NCI-H2029 treated with DMSO at 0.1 percent for 48 hours (cell line): ENCODE measurements around the gene APOO.
"Not testable (repeated sequence)": the region's sequence is repeated elsewhere in the genome, so short reads cannot be mapped to it uniquely, and the experiment has no call there.

Experiments used
- DNase-seq: peaks from one replicate; lab custom pipeline; 2025; lab: John Stamatoyannopoulos, UW

The APOO gene

GRCh38 chrX:23902419-23902818 lies 5.3 kb downstream of the APOO start:
- no peak for DNase-seq

GRCh38 chrX:23901805-23902204 lies 5.9 kb downstream of the APOO start:
- DNase-seq: peak; percentile 70

GRCh38 chrX:23901060-23901459 lies 6.7 kb downstream of the APOO start:
- DNase-seq: no peak

- no peak for DNase-seq
Observed at GRCh38 chrX:23900220-23900797, 7.4 kb downstream of the APOO start.

DNA sequence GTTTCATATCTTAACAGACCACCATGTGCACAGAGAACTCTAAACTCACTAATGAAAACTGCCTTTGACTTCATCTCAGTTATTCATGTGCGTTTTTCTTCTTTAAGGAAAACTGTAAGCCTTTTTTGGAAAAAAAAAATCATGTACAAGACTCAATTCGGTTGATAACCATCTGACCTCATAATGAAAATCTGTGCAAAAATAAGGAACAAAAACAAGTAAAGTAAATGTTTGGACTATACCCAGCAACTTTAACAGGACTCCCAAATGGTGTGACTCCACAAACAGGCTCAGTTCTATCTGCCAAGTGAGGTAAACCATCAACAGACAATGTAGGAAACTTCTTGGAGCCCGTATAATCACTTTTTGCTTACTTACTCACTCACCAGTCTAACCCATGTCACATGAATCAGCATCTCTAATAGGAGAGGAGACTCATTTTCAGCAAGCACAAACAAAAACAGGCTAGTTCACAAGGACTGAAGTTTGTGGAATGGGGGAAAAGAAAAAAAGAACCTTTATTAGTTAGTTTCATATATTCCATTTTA lies 9.3 kb downstream of the APOO start:
- DNase-seq: no peak

DNA sequence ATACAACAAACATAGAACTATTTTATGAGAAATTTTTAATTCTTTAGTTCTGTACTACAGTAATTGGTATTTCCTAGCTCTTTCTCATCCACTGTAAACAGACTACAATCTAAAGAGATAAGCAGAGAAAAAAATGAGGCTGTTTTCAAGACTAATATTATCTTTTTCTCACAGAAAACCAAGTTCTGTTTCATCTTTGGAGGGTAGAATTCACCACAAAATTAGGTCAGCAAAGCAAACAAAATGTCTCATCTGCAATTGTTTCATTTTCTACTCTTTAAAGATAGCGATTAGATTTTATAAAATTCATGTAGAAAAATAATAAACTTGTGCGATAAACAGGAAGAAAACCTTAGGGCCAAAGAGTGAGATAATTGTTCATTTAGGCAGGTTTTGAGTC lies 10.8 kb downstream of the APOO start:
- DNase-seq: no peak

- DNase-seq: not testable (repeated sequence)
Observed at GRCh38 chrX:23896539-23896938, 11.2 kb downstream of the APOO start.

DNA sequence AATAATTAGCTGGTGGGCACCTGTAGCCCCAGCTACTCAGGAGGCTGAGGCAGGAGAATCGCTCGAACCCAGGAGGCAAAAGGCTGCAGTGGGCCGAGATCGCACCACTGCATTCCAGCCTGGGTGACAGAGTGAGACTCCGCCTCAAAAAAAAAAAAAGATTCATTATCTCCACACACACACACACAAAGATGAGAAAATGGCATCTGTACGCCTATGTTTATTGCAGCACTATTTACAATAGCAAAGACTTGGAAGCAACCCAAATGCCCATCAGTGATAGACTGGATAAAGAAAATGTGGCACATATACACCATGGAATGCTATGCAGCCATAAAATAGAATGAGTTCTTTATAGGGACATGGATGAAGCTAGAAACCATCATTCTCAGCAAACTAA lies 12.7 kb downstream of the APOO start:
- DNase-seq: not testable (repeated sequence)

DNA sequence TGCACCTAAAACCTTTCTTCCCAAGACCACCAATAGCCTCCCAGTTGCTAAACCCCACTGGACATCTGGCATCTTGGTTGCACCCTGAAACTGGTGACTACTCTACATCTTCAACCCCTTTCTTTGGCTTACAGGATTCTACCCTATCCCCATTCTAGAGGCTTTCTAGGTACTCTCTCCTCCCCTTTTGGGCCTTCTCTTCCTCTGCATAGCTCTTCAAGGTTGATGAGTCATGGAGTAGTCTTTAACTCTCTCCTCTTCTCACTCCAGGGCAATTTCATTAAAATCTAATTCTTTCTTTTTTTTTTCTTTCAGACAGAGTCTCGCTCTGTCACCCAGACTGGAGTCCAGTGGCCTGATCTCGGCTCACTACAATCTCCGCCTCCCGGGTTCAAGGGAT lies 16.8 kb downstream of the APOO start:
- no peak for DNase-seq

DNA sequence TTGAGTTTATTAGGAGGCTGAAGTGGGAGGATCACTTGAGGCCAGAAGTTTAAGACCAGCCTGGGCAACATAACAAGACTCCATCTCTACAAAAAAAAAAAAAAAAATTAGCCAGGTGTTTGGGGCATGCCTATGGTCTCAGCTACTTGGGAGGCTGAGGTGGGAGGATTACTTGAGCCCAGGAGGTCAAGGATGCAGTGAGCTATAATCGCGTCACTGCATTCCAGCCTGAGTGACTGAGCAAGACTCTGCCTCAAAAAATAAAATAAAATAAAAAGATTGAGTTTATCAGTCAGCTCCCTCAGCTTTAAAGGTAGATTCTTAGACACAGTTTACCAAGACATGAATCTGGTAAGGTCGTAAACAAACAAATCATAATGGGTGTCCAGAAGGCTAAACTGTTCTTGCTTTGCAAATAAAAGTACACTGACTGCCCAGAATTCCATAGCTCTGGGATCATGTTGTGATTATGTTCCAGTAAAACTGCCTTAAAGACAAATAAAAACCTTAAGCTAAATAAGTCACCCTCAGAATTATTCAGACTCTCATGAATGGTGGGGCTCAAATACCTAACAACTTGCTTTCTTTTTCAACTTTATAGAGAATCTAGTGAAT lies 18.7 kb downstream of the APOO start:
- DNase-seq: no peak

DNA sequence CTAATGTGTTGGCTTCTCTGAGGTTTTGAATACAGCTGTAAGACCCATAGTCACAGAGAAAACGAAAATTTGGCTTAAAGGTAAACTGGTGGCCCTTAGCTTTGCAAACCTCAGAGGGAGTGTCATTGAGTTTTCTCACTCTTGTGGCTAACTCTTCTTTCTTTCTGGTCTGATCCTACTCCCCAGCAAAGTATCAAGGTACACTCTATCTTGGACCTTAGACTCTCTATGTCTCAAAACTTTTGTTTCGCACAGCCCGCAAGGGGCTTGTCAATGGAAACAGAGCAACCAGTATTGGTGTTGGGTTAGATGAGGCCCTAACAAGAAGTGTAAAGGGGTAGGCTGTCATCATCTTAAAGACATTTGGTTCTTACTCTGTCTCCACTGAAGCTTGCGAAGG lies 19.8 kb downstream of the APOO start:
- DNase-seq: no peak

DNA sequence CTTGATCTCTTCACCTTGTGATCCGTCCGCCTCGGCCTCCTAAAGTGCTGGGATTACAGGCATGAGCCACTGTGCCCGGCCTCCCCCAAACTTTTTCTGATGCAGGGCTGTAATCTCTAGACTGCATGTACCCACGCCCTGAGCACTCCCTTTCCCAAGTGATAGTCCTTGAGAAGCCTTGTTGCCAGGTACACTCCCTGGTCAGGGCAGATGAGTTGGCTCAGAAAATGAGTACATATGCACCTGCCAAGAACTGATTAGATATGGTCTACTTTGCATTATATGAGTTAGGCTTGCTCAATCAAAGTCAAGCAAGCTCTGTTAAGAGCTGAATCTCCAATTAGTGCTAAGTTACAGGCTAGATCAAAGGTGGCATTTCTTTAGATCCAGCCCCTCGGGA lies 20.3 kb downstream of the APOO start:
- DNase-seq: no peak

DNA sequence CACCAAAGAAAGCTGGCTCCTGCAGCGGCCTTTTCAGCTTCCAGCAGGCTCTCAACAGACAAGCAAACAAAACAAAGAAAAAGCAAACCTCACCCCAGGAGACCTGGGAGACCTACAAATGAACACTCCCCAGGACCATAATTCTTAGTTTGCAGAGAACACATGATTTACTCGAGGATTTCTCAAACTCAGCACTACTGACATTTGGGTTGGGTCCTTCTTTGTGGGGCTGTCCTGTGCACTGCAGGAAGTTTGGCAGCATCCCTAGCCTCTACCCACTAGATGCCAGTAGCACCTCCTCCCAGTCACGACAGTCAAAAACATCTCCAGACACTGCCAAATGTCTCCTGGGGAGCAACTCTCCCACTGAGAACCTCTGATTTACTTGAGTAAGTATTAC lies 21.9 kb downstream of the APOO start:
- DNase-seq: no peak

- DNase-seq: no peak
Observed at GRCh38 chrX:23884427-23885024, 23.2 kb downstream of the APOO start.

GRCh38 chrX:23883737-23884354 lies 23.9 kb downstream of the APOO start:
- no peak for DNase-seq

DNA sequence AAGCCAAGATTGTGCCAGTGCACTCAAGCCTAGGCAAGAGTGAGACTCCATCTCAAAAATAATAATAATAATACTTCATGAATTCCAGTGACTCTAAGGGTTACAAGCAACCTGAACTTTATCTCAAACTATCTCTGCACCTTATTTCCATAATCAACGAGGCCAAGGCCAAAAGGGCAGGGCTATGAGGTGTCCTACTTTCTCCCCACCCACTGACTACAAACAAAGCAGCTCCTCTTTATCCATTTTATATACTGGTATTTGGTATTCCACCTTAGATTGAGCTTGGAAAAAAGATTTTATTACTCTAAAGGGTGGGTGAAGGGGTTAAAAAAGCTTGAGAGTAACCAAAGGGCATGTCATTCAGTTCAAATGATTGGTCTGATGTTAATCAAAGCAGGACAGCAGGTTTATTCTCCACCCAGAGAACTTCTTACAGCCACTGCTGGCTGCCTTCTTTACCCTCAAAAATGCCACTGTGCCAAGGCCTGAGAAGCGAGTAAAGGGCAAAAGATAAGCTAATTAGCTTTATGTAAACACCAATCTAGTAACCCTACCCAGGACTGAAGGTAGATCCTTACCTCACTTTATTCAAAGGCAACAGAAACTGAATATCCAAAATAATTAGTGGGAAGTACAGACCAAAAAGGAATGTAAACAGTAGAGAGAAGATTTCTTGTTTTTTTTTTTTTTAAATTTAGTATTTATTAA lies 28.2 kb downstream of the APOO start:
- no peak for DNase-seq

GRCh38 chrX:23871905-23872546 lies 35.7 kb downstream of the APOO start:
- no peak for DNase-seq

DNA sequence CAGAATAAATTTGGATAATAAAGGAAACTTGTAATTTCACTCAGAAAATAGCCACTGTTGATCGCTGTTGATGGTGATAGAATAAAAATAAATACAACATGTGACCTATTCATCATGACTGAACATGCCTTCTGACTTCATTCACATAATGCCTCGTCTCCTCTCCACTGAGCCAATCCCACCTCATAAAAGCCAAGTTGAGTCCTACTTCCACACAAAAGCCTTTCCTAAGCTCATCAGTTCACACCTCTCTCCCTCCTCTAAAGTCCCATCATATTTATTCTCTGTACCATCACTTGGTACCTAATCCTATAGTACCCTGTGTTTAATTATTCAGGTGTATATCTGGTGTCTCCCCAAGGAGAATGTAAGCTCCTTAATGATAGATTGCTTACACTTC lies 37.7 kb downstream of the APOO start:
- DNase-seq: no peak

DNA sequence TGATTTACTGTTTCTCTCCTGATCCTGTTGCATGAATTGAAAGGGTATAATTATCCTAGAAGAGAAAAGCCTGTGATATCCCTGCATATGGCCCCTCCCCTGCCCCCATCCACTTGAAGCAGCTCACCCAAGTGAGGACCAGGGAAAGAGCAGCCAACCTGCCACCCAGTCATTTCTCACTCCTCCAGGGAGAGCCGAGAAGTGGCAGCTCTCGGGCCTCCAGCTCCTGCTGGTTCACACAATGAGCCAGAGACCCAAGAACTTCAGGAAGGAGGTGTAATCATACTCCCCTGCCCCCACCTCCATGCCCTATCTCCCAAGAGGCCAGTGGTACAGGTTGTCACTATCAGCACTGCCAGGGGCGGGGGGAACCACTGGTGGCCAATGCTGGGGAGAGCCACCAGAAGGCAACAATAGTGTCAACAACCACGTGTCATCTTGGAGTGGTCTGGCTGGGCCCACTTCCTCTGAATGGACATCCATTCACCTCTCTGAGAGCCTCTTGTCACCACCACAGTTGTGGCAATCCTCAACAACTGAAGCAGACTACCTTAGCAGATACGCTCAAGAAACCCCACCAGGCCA lies 42.9 kb downstream of the APOO start:
- no peak for DNase-seq

DNA sequence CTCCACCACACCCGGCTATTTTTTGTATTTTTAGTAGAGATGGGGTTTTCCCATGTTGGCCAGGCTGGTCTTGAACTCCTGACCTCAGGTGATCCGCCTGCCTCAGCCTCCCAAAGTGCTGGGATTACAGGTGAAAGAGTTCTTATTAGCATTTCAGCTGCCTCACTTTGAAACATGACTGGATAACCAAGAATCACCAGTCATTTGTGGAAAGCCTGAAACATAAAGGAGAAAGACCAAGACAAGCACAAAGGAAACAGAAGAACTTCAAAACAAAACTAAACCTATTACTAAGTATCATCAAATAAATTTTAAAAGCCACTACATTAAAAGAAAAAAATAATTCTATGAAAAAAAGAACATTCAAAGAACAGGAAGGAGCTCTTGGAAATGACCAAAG lies 45.8 kb downstream of the APOO start:
- DNase-seq: not testable (repeated sequence)

GRCh38 chrX:23861215-23861896 lies 46.4 kb downstream of the APOO start:
- DNase-seq: no peak
